DOHH2 (cell line): ENCODE measurements around the gene IRAK4.

Experiments
- CTCF ChIP-seq: fragments of 200-600 bp; sonication (generic); IDR thresholded peaks from one replicate; pipeline ENCODE4 v1.5.1; 2014; ENCODE audit warnings: antibody characterized with exemption, mild to moderate bottlenecking, low read depth, low read length; ENCODE audit not compliant: poor library complexity, severe bottlenecking
- EZH2phosphoT487 ChIP-seq: fragments of 200-600 bp; sonication (generic); IDR thresholded peaks from 2 replicates; pipeline ENCODE4 v1.6.1; 2017; ENCODE audit warnings: borderline replicate concordance, mild to moderate bottlenecking, antibody characterized with exemption, low read length, moderate library complexity, mixed read lengths

GRCh38 chr12:43812057-43812456 lies 53.3 kb downstream of the IRAK4 start:
- TF ChIP-seq CTCF (no peak), EZH2phosphoT487 (no peak)
